DMS 273 (cell line): ENCODE measurements around the gene TRIM49C.
"Not testable (repeated sequence)": the region's sequence is repeated elsewhere in the genome, so short reads cannot be mapped to it uniquely, and the experiment has no call there.

ENCODE experiments used
- DNase-seq: peaks from one replicate; lab custom pipeline; 2025; ENCODE audit not compliant: unreplicated experiment; lab: John Stamatoyannopoulos, UW

Gene TRIM49C

GRCh38 chr11:90030806-90031205 is at the start of gene TRIM49C:
TSS of gene TRIM49C (plus strand) at chr11:90031106. CDS start at chr11:90035212, 4,106 bp downstream.
- not testable (repeated sequence) for DNase-seq

DNA sequence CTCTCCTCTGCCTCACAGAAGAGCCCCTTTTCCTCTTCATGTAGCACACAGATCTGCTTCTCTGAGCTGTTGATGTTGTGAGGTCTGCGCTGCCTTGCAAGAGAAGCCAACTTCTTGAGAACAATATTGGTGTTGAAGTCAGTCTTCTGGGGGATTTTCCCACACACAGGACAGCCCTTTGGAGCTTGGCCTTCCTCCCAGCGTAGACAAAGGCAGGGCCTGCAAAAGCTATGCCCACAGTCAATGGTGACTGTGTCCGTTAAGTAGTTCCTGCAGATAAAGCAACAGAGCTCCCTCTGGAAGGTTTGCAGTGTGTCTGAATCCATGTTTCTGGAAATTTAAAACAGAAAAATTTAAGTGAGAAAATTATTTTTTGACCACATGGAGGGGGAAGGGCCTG is 6.7 kb upstream of the TRIM49C start:
- DNase-seq = not testable (repeated sequence)

DNA sequence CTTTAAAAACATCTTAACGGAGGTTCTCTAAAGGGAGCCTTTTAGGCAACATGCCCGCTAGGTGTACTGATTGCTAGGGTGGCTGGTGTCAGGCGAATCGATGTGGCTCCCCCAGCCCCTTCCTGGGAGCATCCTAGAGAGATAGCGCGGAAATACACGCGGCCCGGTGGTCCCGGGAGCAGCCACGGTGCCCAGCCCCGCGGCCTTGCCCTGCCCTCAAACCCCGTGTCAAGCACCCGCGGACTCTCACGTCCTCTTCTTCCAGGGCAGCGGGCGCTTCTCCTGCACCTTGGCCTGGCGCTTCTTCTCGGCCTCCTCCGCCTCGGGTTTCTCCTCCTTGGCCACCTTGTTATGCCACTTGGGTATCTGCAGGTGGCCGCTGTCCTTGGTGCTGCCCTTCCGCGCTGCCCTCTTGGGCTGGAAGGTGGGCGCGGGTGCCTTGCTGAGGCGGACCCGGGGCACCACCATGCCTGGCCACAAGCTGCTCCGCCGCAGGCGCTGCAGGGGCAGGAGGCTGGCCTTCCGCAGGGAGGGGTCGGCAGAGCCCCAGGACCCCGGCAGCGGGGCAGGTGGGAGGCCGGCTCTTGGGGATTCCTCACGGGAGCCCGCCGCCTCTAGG is 20.8 kb downstream of the TRIM49C start:
- not testable (repeated sequence) for DNase-seq

DNA sequence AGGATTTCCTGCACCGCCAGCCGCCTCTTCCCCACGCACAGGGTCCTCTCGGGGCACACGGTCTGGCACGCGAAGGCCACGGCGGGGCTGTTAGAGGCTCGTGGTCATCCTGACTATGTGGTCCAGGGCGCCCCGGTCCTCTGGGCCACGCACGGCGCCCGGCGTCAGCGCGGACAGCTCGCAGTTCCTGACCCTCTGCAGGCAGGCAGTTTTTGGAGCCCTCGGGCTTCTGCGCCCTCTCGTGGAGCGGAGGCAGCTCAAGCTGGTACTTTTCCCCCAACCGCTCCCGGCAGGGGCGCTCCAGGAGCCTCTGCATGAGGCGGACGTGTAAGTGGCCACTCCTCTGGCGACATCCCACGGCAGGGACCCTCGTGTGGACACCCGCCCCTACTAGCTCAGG is 21.4 kb downstream of the TRIM49C start:
- DNase-seq = not testable (repeated sequence)

- not testable (repeated sequence) for DNase-seq
These were observed 22.6 kb downstream of the TRIM49C start for GRCh38 chr11:90053545-90053944.

DNA sequence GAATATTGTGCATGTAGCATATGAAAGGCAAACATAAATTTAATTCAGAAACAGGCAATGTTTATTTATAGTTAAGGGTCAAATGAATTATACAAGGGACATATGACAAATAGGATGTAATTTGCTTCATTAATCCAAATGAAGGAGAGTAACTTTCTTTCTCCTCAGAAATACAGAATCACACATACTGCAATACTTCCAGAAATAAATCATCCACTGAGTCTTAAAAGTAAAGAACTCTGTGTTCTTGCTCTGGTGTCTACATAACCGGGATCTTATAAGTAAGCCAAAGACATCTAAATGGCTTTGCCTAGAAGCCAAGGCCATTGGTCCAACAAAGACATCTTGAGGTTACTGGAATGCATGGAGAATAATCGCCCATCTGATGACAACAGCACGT is 54.7 kb downstream of the TRIM49C start, which contains the start of gene UBTFL1:
Gene UBTFL1, plus strand, starts transcription at position 301 of the 400 bp plus-strand sequence. Its CDS starts 0 bp downstream, at position 301.
- DNase-seq = not testable (repeated sequence)

DNA sequence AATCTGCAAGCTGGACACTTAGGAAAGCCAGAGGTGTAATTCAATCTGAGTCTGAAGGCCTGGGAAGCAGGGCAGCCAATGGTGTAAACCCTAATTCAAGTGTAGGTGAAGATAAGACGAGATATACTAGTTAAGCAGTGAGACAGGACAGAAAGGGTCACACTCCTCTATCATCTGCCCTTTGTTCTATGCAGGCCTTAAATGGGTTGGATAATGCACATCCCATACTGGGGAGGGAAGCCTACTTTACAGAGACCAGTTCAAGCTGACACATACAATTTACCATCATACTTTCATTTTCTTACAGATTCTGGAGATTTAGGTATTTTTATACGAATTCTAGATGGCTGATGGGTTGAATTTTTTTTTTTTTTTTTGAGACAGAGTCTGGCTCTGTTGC is 57.8 kb downstream of the TRIM49C start:
- DNase-seq = not testable (repeated sequence)
